ENCODE results near the gene ZBTB20. TPM values are rescaled to one million over a fixed set of nuclear protein-coding genes. Genes with fewer than 3 reads are reported as not detected.

The ZBTB20 gene
- total RNA-seq, 2 experiments from 2014 or later: 5.1 to 5.3 TPM

- no peak overlapping the region for H3K4me3 Mint-ChIP-seq
- no peak for TF ChIP-seq CTCF (IDR thresholded peaks at IDR 0.05)
- intact Hi-C loops (cut with micrococcal nuclease): no loop called here
- ChIA-PET CTCF (no interaction called here), POLR2A (no interaction called here)
- H3K27ac Mint-ChIP-seq: no peak overlapping the region
- H3K4me1 Mint-ChIP-seq (ENCODE audit: low read depth): peaks cover 5% of the 10 kb centered on the region
- H3K36me3 Mint-ChIP-seq (ENCODE audit: low read depth): peaks cover 4% of the 10 kb centered on the region
- H3K9me3 Mint-ChIP-seq: no peaks in the 10 kb centered on the region
- peaks cover 2% of the 10 kb centered on the region for H3K27me3 Mint-ChIP-seq
- no peak for ATAC-seq
- DNase-seq: no peak
Observed at GRCh38 chr3:114510201-114510600, 636.9 kb downstream of the ZBTB20 start.

GRCh38 chr3:114509756-114510155 is 637.3 kb downstream of the ZBTB20 start:
- H3K4me3 Mint-ChIP-seq: no peak overlapping the region
- intact Hi-C loops (cut with micrococcal nuclease): no loop called here
- DNase-seq (no peak), ATAC-seq (no peak)
- peaks cover 2% of the 10 kb centered on the region for H3K27me3 Mint-ChIP-seq
- ChIA-PET POLR2A (no interaction called here), CTCF (no interaction called here)
- no peak overlapping the region for H3K27ac Mint-ChIP-seq
- peaks cover 10% of the 10 kb centered on the region for H3K4me1 Mint-ChIP-seq (ENCODE audit: low read depth)
- TF ChIP-seq CTCF (IDR thresholded peaks at IDR 0.05): no peak
- peaks cover 4% of the 10 kb centered on the region for H3K36me3 Mint-ChIP-seq (ENCODE audit: low read depth)
- H3K9me3 Mint-ChIP-seq: no peaks in the 10 kb centered on the region

- Mint-ChIP-seq H3K9me3 (no peaks in the 10 kb centered on the region), H3K4me3 (no peak overlapping the region), H3K4me1 (ENCODE audit: low read depth) (peaks cover 13% of the 10 kb centered on the region), H3K27ac (no peak overlapping the region), H3K36me3 (ENCODE audit: low read depth) (peaks cover 1% of the 10 kb centered on the region), H3K27me3 (peaks cover 2% of the 10 kb centered on the region)
- intact Hi-C loops (cut with micrococcal nuclease): no loop called here
- DNase-seq: no peak
- no peak for TF ChIP-seq CTCF (IDR thresholded peaks at IDR 0.05)
- ChIA-PET POLR2A (no interaction called here), CTCF (no interaction called here)
- ATAC-seq: no peak
Observed at GRCh38 chr3:114508976-114509375, 638.1 kb downstream of the ZBTB20 start.

- Mint-ChIP-seq H3K9me3 (no peaks in the 10 kb centered on the region), H3K27ac (no peak overlapping the region), H3K4me1 (ENCODE audit: low read depth) (peaks cover 13% of the 10 kb centered on the region), H3K27me3 (peaks cover 2% of the 10 kb centered on the region), H3K36me3 (ENCODE audit: low read depth) (peaks cover 1% of the 10 kb centered on the region), H3K4me3 (no peak overlapping the region)
- ChIA-PET CTCF (no interaction called here), POLR2A (no interaction called here)
- TF ChIP-seq CTCF (IDR thresholded peaks at IDR 0.05): no peak
- no peak for DNase-seq
- ATAC-seq: no peak
- intact Hi-C loops (cut with micrococcal nuclease): no loop called here
Observed at GRCh38 chr3:114508208-114508607, 638.9 kb downstream of the ZBTB20 start.

- peaks cover 3% of the 10 kb centered on the region for H3K27me3 Mint-ChIP-seq
- TF ChIP-seq CTCF (IDR thresholded peaks at IDR 0.05): no peak
- no peak overlapping the region for H3K4me3 Mint-ChIP-seq
- CTCF ChIA-PET: interaction anchor here (1.3 to 1.5 kb wide), 2 partner anchors 8 to 9 kb away, joined by 3 read pairs; no protein-coding TSS in a partner anchor
- ATAC-seq (no peak), DNase-seq (no peak)
- POLR2A ChIA-PET: no interaction called here
- H3K9me3 Mint-ChIP-seq: no peaks in the 10 kb centered on the region
- H3K36me3 Mint-ChIP-seq (ENCODE audit: low read depth): peaks cover 1% of the 10 kb centered on the region
- no peak overlapping the region for H3K27ac Mint-ChIP-seq
- intact Hi-C loops (cut with micrococcal nuclease): no loop called here
- H3K4me1 Mint-ChIP-seq (ENCODE audit: low read depth): peaks cover 21% of the 10 kb centered on the region
Observed at GRCh38 chr3:114506591-114507300, 640.3 kb downstream of the ZBTB20 start.

All from activated CD8-positive, alpha-beta T cell treated with anti-CD3 and anti-CD28 coated beads for 36 hours (primary cell).